ENCODE data around the gene CA12.
"Not testable (repeated sequence)": the region's sequence is repeated elsewhere in the genome, so short reads cannot be mapped to it uniquely, and the experiment has no call there.

CA12 gene

GRCh38 chr15:63354821-63355650 lies 26.6 kb downstream of the CA12 start:
- no peak for DNase-seq

GRCh38 chr15:63353887-63354286 lies 27.8 kb downstream of the CA12 start:
- DNase-seq: no peak

DNA sequence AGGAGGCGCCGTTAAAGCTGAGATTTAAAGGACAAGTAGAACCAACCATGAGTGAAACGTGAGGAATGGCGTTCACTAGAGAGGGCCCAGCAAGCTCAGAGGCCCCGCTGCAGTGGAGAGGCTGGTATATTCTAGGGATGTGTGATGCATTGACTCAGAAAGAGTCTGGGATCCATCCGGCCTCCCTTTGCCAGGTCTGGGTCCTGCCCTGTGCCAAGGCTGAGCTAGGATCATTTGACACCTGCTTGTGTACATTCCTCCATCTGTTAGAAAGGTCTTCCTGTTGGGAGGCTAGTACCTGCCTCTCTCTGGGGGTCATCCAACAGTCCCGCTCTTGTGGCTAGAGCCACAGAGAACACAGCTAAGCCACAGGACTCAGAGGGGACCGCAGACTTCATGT lies 28.4 kb downstream of the CA12 start:
- no peak for DNase-seq

DNA sequence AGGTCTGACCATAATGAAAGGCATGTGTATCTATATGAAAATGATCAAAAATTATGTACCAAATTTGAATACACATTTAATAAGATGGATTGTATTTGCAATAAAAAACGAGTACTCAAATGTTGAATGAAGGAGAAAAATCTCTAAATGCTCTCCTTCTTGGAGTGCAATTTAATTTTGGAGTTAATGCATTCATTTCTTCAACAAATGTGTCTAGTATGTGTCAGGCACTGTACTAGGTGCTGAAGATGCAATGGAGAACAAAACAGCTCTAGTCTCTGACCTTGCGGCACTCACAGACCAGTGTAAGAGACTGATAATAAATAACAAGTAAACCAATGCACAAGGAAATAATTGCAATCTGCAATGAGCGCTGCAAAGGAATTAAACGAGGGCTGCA lies 28.8 kb downstream of the CA12 start:
- DNase-seq: no peak

DNA sequence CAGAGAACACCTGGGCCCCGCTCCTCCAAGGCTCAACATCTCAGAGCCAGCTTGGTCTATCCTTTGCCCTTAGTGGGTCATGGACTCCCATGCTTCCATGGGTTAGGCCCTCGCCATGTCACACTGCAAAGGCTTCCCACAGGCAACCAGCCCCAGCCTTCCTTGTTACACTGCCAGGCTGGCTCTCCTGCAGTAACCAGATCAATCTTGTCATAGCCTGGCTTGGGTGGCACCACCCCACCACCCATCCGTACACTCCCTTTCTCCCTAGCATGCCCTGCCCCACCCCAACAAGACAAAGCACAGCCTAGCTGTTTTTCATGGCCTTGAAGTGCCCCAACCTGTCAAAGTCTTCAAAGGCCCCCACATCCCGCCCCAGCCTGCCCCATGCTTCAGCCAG lies 30.5 kb downstream of the CA12 start:
- DNase-seq: no peak

DNA sequence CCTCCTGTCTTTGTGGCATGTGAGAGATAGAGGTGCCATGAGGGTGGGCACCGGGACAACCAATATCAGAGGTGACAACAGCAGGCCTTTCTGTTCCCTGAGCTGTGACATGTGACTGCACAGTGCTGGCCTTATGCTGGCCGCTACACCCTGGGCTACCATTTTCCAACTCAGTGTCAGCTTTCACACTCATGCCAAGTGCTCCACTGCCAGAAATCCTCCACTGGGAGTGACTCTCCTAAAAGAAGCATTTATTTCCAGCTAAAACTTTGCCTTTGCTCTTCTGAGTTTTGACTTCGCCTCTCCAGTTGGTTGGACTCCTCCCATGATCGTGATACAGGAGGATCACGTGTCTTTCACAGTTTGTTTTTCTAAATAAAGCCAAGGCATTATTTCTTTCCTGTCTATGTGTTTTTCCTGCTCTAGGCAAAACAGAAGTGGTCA lies 31.4 kb downstream of the CA12 start:
- no peak for DNase-seq

GRCh38 chr15:63349621-63350020 lies 32.0 kb downstream of the CA12 start:
- DNase-seq: no peak

- no peak for DNase-seq
Observed at GRCh38 chr15:63349156-63349555, 32.5 kb downstream of the CA12 start.

- DNase-seq: no peak
Observed at GRCh38 chr15:63348392-63348791, 33.3 kb downstream of the CA12 start.

DNA sequence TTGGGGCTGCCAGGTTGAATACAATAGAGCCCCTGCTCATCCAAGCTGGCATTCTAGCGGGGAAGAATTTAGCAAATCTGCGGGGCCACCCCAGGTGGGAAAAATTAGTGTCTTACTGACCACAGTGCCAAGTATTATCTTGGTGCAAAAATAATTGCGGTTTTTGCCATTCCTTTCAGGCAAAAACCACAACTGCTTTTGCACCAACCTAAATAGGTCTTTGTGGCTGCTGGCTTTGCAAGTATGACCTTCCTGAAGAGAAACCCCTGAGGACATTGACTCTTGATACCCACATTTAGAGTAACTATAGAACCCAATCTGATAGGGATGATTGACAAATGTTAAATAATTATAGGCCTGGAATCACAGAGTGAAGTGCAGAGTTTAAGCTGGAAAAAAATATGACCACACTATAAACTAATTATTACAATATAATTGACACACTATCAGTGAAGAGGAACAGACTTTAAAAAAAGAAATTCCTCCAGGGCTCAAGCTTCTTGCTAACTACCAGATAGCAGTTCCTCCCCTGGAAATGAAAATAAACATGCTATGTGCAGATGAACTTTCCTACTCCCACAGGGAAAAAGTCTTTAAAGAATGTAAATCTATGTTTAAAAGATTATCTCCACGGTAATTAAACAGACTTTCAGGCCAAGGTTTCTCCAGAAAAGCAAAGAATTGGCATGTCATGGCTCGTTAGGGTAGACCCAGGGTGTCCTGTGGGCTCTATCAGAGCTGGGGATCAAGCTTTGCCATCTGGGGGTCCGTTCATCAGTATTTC lies 34.4 kb downstream of the CA12 start:
- no peak for DNase-seq

GRCh38 chr15:63345391-63345752 lies 36.3 kb downstream of the CA12 start:
- DNase-seq: no peak

- DNase-seq: no peak
Observed at GRCh38 chr15:63344731-63345390, 36.8 kb downstream of the CA12 start.

- DNase-seq: not testable (repeated sequence)
Observed at GRCh38 chr15:63342996-63343562, 38.6 kb downstream of the CA12 start.

DNA sequence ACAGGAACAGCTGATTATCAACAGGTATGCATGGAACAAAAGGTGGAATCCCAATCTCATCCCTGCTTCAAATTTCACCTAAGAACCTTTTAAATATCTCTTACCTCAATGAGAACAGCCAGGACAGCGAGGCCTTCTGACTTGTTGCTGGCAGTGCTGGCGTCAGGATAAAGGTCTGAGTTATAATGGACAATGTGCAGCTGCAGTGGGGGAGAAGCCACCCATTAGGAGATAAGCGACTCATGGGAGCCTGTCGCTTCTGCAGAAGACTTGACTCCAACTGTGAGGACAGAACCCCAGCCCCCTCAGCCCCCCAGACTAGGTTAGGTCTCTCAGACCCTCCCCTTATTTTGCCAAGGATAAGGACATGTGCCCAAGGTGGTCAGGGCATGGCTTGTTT lies 39.7 kb downstream of the CA12 start:
- DNase-seq: no peak

- DNase-seq: no peak
Observed at GRCh38 chr15:63340878-63341277, 40.8 kb downstream of the CA12 start.

DNA sequence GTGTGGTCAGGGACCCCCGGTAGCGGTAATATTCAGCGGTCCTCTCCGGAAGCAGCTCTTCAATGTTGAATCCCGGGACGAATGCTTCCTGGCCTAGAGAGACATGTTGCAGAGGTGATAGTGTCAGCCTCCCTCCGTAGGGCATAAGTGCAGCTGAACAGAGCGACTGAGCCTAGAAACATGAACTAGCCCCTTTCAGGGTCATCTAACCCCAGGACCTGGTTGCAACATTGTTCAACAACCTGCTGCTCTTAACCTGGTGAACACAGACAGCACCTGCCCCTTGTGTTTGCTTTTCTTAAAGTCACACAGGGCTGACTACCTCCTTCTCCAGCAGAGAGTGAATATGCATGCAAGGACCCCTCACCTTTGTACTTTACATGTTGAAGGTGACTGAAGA lies 41.3 kb downstream of the CA12 start:
- no peak for DNase-seq

DNA sequence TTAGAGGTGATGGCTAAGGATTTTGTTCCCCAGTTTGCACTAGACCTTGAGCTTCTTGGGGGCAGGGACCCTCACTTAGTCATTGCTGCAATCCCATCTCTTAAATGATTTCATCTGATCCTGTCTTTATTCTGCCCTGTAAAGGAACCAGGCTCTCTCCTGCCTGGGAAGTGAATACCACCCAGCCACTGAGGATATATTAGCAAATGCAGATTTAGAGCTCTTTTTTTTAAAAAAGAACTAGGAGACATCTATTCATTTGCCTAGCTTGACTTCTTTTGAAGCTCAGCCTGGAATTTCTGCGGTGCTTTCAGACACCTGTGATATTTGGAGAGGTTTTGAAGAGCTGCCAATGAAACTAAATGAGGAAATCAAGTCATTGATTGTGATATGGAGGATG lies 41.8 kb downstream of the CA12 start:
- DNase-seq: no peak

- no peak for DNase-seq
Observed at GRCh38 chr15:63339006-63339766, 42.5 kb downstream of the CA12 start.

DNA sequence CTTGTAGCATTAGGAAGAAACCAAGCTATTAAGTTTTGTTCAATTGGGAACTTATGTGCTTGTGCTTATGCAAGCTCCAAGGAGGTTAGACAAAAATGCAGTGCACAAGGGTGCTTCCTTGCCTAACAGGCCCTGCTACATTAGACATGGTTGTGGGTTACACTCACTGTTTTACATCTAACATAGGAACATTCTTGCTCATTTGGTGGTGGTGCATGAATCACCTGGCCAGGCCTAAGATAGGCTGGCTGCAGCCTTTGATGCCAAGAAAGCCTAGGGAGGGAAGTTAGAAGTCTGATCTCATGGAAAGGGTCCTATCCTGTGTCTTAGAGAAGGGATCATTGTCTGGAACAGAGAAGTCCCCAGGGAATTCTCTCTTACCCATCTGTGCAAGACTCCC lies 43.5 kb downstream of the CA12 start:
- DNase-seq: no peak

DNA sequence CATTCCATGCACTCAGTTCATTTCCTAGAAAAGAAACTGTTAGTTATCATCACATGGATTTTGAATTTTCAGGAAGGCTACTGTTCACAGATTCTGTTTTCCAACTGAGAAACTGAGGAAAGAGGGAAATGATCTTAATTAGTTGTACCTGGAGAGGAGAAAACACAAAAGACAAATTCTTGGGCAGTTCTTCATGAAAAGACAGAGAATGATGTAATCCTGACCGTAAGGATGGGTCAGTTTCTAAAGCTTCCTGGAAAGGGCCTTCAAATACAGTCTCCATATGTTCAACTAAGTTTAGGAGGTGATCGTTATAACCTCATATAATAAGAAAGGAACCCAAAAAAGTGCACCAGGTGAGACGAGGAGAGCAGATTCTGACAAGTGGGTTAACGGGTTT lies 44.6 kb downstream of the CA12 start:
- DNase-seq: no peak

DNA sequence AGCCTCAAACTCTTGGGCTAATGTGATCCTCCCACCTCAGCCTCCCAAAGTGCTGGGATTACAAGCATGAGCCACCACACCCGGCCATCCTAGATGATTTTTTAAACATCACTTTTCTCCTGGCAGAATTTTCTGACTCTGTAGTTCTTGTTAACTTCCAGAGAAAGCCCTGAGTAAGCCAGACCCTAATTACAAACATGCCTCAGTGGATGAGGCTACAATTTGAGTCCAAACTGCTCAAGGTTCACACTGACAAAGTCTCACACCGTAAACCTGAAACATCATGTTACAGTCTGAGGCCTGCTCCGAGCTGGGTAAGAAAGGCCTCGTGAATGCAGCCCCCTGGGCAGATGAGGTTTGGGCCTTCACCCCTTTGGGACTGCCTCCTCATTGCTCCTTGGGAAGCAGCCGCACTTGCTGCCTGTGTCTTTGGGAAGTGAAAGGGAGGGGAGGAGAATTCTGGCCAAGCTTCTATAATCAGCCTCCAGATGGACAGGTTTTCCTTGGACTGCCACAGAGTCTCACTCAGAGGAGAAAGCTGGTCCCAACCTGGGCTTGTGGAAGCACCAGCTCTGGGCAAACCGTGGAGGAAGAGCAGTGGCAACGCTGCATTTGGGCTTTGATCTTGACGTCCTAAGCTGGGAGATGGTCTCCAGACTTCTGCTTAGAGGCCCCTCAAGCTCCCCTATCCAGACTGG lies 46.0 kb downstream of the CA12 start:
- no peak for DNase-seq

GRCh38 chr15:63334821-63335220 lies 46.8 kb downstream of the CA12 start:
- DNase-seq: no peak

Data from stimulated activated CD4-positive, alpha-beta T cell treated with anti-CD3 and anti-CD28 coated beads, Interleukin-12 subunit alpha, Interleukin-12 subunit beta, amount 100 ng/mL, for 4 hours (primary cell).